GM12878 (cell line): ENCODE results near the gene LTC4S. TPM values are rescaled to one million over a fixed set of nuclear protein-coding genes. Genes with fewer than 3 reads are reported as not detected.

Experiments
- ATAC-seq: fragments of 200-7000 bp; cut with Tn5 transposase; 3 replicates; pipeline ENCODE4 v1.9.1; 2020; ENCODE audit warnings: mild to moderate bottlenecking, moderate library complexity
- BruUV-seq: library from RNA; stranded (reverse); fragments of 400-500 nt; replicated peaks from 2 replicates; lab custom pipeline; 2021; lab: Mats Ljungman, UMichigan
- CTCF ChIA-PET: fragments of 300-600 bp; sonication (Branson Sonifier 250); formaldehyde crosslinking; extraction: SDS; loops from one replicate; lab custom pipeline; 2021; ENCODE audit warnings: inconsistent platforms; lab: Yijun Ruan, JAX
- POLR2A ChIA-PET: fragments of 350-600 bp; formaldehyde crosslinking; extraction: SDS; loops from one replicate; lab custom pipeline; 2021; ENCODE audit warnings: inconsistent platforms; lab: Charles Lee
- RAD21 ChIA-PET: fragments of 300-600 bp; sonication (Branson Sonifier 250); formaldehyde crosslinking; loops from one replicate; lab custom pipeline; 2023; ENCODE audit warnings: antibody characterized with exemption; ENCODE audit not compliant: unreplicated experiment; lab: Charles Lee
- SMC1A ChIA-PET: fragments of 300-600 bp; sonication (Branson Sonifier 250); formaldehyde crosslinking; loops from one replicate; lab custom pipeline; 2023; ENCODE audit not compliant: unreplicated experiment, uncharacterized antibody; lab: Charles Lee
- DNase-seq: peaks from one replicate; pipeline ENCODE4 v3.0.0-alpha.2; 2011; ENCODE audit warnings: low read depth, low spot score
- FAIRE-seq: peaks from 3 replicates; lab custom pipeline; 2011; peaks lifted over from hg19 to GRCh38; lab: Jason Lieb, UNC
- H2AFZ ChIP-seq: 2 replicates; pipeline ENCODE4 v1.6.0; 2011; ENCODE audit warnings: low read depth, low read length, control low read depth; ENCODE audit not compliant: control insufficient read depth
- H3K27ac ChIP-seq: 2 replicates; pipeline ENCODE4 v1.5.1; 2011; ENCODE audit warnings: control low read depth; ENCODE audit not compliant: control insufficient read depth, insufficient read depth
- H3K27me3 ChIP-seq, 2 experiments: replicated peaks in 1 of 2; 2 replicates each; pipeline versions ENCODE4 v1.6.0 to v1.6.1; 2011; ENCODE audit warnings: low read length in 1 of 2; ENCODE audit not compliant: control insufficient read depth in 2 of 2, insufficient read depth in 2 of 2
- H3K36me3 ChIP-seq, 2 experiments: 2 replicates each; pipeline ENCODE4 v1.5.1; 2011; ENCODE audit warnings: low read length in 1 of 2; ENCODE audit not compliant: control insufficient read depth in 2 of 2, insufficient read depth in 2 of 2
- H3K4me1 ChIP-seq: 2 replicates; pipeline ENCODE4 v1.6.1; 2011; ENCODE audit warnings: mild to moderate bottlenecking, low read length, moderate library complexity, mixed read lengths; ENCODE audit not compliant: control insufficient read depth, insufficient read depth
- H3K4me2 ChIP-seq: 2 replicates; pipeline ENCODE4 v1.6.0; 2011; ENCODE audit warnings: control low read depth; ENCODE audit not compliant: control insufficient read depth, insufficient read depth
- H3K4me3 ChIP-seq: fragments of 200-600 bp; sonication (generic); 2 replicates; pipeline ENCODE4 v1.5.1; 2016
- H3K79me2 ChIP-seq: 2 replicates; pipeline ENCODE4 v1.6.0; 2011; ENCODE audit warnings: low read length; ENCODE audit not compliant: control insufficient read depth, insufficient read depth
- H3K9ac ChIP-seq: 2 replicates; pipeline ENCODE4 v1.8.0; 2011; ENCODE audit warnings: low read length, control low read depth, mixed read lengths; ENCODE audit not compliant: control insufficient read depth, insufficient read depth
- H3K9me3 ChIP-seq: replicated peaks from 3 replicates; pipeline ENCODE4 v1.5.1; 2011; ENCODE audit warnings: mild to moderate bottlenecking, low read length; ENCODE audit not compliant: control insufficient read depth, insufficient read depth
- H4K20me1 ChIP-seq: 2 replicates; pipeline ENCODE4 v1.6.0; 2011; ENCODE audit not compliant: control insufficient read depth, insufficient read depth
- FOXK2 ChIP-seq: fragments of 450-650 bp; IDR thresholded peaks from 2 replicates; pipeline ENCODE4 v1.6.1; 2017; ENCODE audit warnings: mild to moderate bottlenecking, moderate library complexity
- HDAC6 ChIP-seq: fragments of 200-600 bp; sonication (generic); IDR thresholded peaks from one replicate; pipeline ENCODE4 v1.8.0; 2017; ENCODE audit warnings: antibody characterized with exemption; ENCODE audit not compliant: unreplicated experiment
- MLLT1 ChIP-seq: fragments of 450-650 bp; IDR thresholded peaks from 2 replicates; pipeline ENCODE4 v1.6.1; 2016; ENCODE audit warnings: mild to moderate bottlenecking
- MYB ChIP-seq: fragments of 150-350 bp; IDR thresholded peaks from 2 replicates; pipeline ENCODE4 v1.6.1; 2014; ENCODE audit warnings: mild to moderate bottlenecking, low read depth, low read length, borderline replicate concordance
- POLR2A ChIP-seq: IDR thresholded peaks from 2 replicates; pipeline ENCODE4 v1.6.1; 2011; ENCODE audit warnings: low read depth, mild to moderate bottlenecking, low read length
- USF2 ChIP-seq: IDR thresholded peaks from 2 replicates; pipeline ENCODE4 v1.6.1; 2011; ENCODE audit warnings: low read depth, low read length, improper control_type of control experiment, borderline replicate concordance
- WRNIP1 ChIP-seq: IDR thresholded peaks from 2 replicates; pipeline ENCODE4 v1.6.1; 2011; ENCODE audit warnings: low read depth, low read length, improper control_type of control experiment, borderline replicate concordance
- WGBS: methylation state at CpG from one replicate; pipeline ENCODE4 v1.1.6; 2016; ENCODE audit warnings: low lambda C conversion rate; ENCODE audit not compliant: insufficient replicate concordance, insufficient coverage; ENCODE audit errors: missing lambda C conversion rate; 5-methylcytosine and 5-hydroxymethylcytosine counted together
- in situ Hi-C: fragments of 300-500 bp; cut with MboI; formaldehyde crosslinking; loops from 9 replicates; pipeline ENCODE4 v1.14.3; 2018; ENCODE audit warnings: mixed read lengths
- intact Hi-C: fragments of 100-400 bp; cut with micrococcal nuclease; formaldehyde crosslinking; loops from one replicate; pipeline ENCODE4 v1.14.2; 2022; ENCODE audit not compliant: unreplicated experiment
- polyA plus RNA-seq, 11 experiments: library from polyadenylated mRNA; depleted of rRNA in 4 of 11; unstranded in 6 of 11; stranded (reverse) in 5 of 11; fragments of >200 nt; fragmentation: Nextera tagmentation in 4 of 11; fragmentation: Illumina TruSeq in 1 of 11; extraction: Ambion mirVana in 4 of 11; extraction: Trizol in 1 of 11; gene quantifications; 1 replicate in 1 of 11; 2 replicates in 10 of 11; pipeline versions ENCODE4 v1.2.1 to v1.2.3, GENCODE V29; 2011 to 2016; ENCODE audit warnings: inconsistent platforms in 2 of 11, missing spikeins in 2 of 11, low read depth in 1 of 11
- total RNA-seq, 4 experiments: library from RNA; depleted of rRNA in 3 of 4; stranded (reverse); fragments of >200 nt in 3 of 4; fragmentation: Illumina TruSeq in 1 of 4; extraction: Trizol in 1 of 4; gene quantifications; 2 replicates each; pipeline versions ENCODE4 v1.2.1 to v1.2.3, GENCODE V29; 2013 to 2021

LTC4S gene
- total and polyA plus RNA-seq, 10 of the 15 experiments (the other 5 are each of a cell fraction or from before 2014, with no cell fraction given) = 0.78 to 3.6 (median 1.8) TPM; not detected in 5

- no peaks in the 10 kb centered on the region for H4K20me1 ChIP-seq
- DNase-seq (no peak), FAIRE-seq (no peak), ATAC-seq (no peak)
- in situ Hi-C loops = loop anchor here (5.0 to 25.0 kb wide), 2 partner anchors 110 to 1010 kb away; partner anchors contain the start of gene MGAT1
- 88% methylated on average over 19 of the region's 19 CpGs for WGBS
- H3K79me2 ChIP-seq = peaks cover 31% of the 10 kb centered on the region
- POLR2A ChIA-PET = interaction anchor here (0.6 to 1.0 kb wide), 2 partner anchors 18 to 90 kb away, joined by 4 to 6 read pairs; partner anchors contain the start of gene SQSTM1
- no TSS peak for BruUV-seq
- SMC1A ChIA-PET = interaction anchor here (0.6 to 1.6 kb wide), 7 partner anchors 18 to 173 kb away, joined by 3 to 9 read pairs (median 5); partner anchors contain the start of genes MRNIP and SQSTM1
- intact Hi-C loops = loop anchor here (1.0 kb wide), 1 partner anchor 173 kb away; no protein-coding TSS in a partner anchor
- TF ChIP-seq MYB (no peak), MLLT1 (no peak), WRNIP1 (no peak), FOXK2 (no peak), POLR2A (peak; percentile 12; the same call in 1 of the 2 replicates), HDAC6 (no peak), USF2 (no peak)
- H3K9me3 ChIP-seq = no peaks in the 10 kb centered on the region
- H3K4me3 ChIP-seq = no peak overlapping the region
- peaks cover 16% of the 10 kb centered on the region for H3K4me1 ChIP-seq
- CTCF ChIA-PET = interaction anchor here (0.6 to 3.2 kb wide), 29 partner anchors 9 to 448 kb away, joined by 3 to 19 read pairs (median 4); partner anchors contain the start of genes MRNIP and SQSTM1
- H3K27ac ChIP-seq = no peak overlapping the region
- RAD21 ChIA-PET = interaction anchor here (0.7 to 1.7 kb wide), 9 partner anchors 9 to 169 kb away, joined by 3 to 6 read pairs (median 3); no protein-coding TSS in a partner anchor
- H3K4me2 ChIP-seq = no peak overlapping the region
- H3K36me3 ChIP-seq = peaks cover 0 to 13% of the 10 kb centered on the region in 2 experiments; a peak in 2 of 4 replicates
- no peaks in the 10 kb centered on the region for H3K27me3 ChIP-seq
- no peak overlapping the region for H2AFZ ChIP-seq
- H3K9ac ChIP-seq = no peak overlapping the region
Observed at GRCh38 chr5:179802207-179802883, 8.6 kb downstream of the LTC4S start.
